Endodermal cell (in vitro differentiated cells): Measurements from ENCODE around the gene BACH2. TPM values are rescaled to one million over a fixed set of nuclear protein-coding genes. Genes with fewer than 3 reads are reported as not detected.
"Not testable (repeated sequence)": the region's sequence is repeated elsewhere in the genome, so short reads cannot be mapped to it uniquely, and the experiment has no call there.

Experiments
- DNase-seq: peaks from one replicate; pipeline ENCODE4 v3.0.0-alpha.2; 2017
- H3K27ac ChIP-seq: 2 replicates; pipeline ENCODE4 v1.5.1; 2013; ENCODE audit warnings: mild to moderate bottlenecking, low read depth, low read length, moderate library complexity
- H3K27me3 ChIP-seq: 2 replicates; pipeline ENCODE4 v1.6.1; 2013; ENCODE audit warnings: mild to moderate bottlenecking, low read length, moderate library complexity; ENCODE audit not compliant: insufficient read depth, control insufficient read depth, poor library complexity, severe bottlenecking
- H3K36me3 ChIP-seq: 2 replicates; pipeline ENCODE4 v1.7.0; 2013; ENCODE audit warnings: mild to moderate bottlenecking, low read length, moderate library complexity; ENCODE audit not compliant: control insufficient read depth, insufficient read depth
- H3K4me1 ChIP-seq: one replicate; pipeline ENCODE4 v1.7.0; 2013; ENCODE audit warnings: low read length; ENCODE audit not compliant: control insufficient read depth, insufficient read depth
- H3K4me3 ChIP-seq: 2 replicates; pipeline ENCODE4 v1.5.1; 2013; ENCODE audit warnings: mild to moderate bottlenecking, low read length, moderate library complexity
- H3K9ac ChIP-seq: 2 replicates; pipeline ENCODE4 v1.6.1; 2013; ENCODE audit warnings: mild to moderate bottlenecking, low read length, moderate library complexity; ENCODE audit not compliant: poor library complexity, severe bottlenecking; ENCODE audit errors: extremely low read depth
- H3K9me3 ChIP-seq: 2 replicates; pipeline ENCODE4 v1.6.1; 2013; ENCODE audit warnings: mild to moderate bottlenecking, low read length, moderate library complexity; ENCODE audit not compliant: control insufficient read depth
- H3K27ac Mint-ChIP-seq: 2 replicates; pipeline ENCODE4 v1.8.0; 2020; ENCODE audit warnings: mixed read lengths
- H3K27me3 Mint-ChIP-seq: 2 replicates; pipeline ENCODE4 v1.8.0; 2021; ENCODE audit warnings: mild to moderate bottlenecking, mixed read lengths; ENCODE audit not compliant: insufficient read depth
- H3K36me3 Mint-ChIP-seq: 2 replicates; pipeline ENCODE4 v1.8.0; 2020; ENCODE audit warnings: low read depth, mixed read lengths
- H3K4me1 Mint-ChIP-seq: 2 replicates; pipeline ENCODE4 v1.8.0; 2020; ENCODE audit warnings: mixed read lengths
- H3K4me3 Mint-ChIP-seq: 2 replicates; pipeline ENCODE4 v1.8.0; 2020; ENCODE audit warnings: mild to moderate bottlenecking, moderate library complexity, mixed read lengths
- H3K9me3 Mint-ChIP-seq: 2 replicates; pipeline ENCODE4 v1.8.0; 2020; ENCODE audit warnings: mild to moderate bottlenecking, mixed read lengths
- CTCF ChIP-seq: fragments of 200-600 bp; sonication (generic); conservative IDR thresholded peaks from 2 replicates; pipeline ENCODE4 v1.5.0; 2021; ENCODE audit warnings: antibody characterized with exemption, mild to moderate bottlenecking
- WGBS, 2 experiments: methylation state at CpG; one replicate each; pipeline versions ENCODE4 v1.1.5 to v1.1.7; 2013; ENCODE audit warnings: missing lambda C conversion rate in 2 of 2, mixed read lengths in 1 of 2; ENCODE audit not compliant: insufficient coverage in 1 of 2, insufficient read length in 1 of 2; 5-methylcytosine and 5-hydroxymethylcytosine counted together
- total RNA-seq, 2 donors: library from RNA; stranded (reverse); fragmentation: NEBNext Ultra II Directional in 1 of 2; extraction: Animal tissue kit (Norgen Biotek cat#: 25700) in 1 of 2; gene quantifications; 2 replicates in 1 of 2; 3 replicates in 1 of 2; pipeline ENCODE4 v1.2.1, GENCODE V29; 2021

The BACH2 gene
- total RNA-seq, 2 donors from 2014 or later = 11.0 to 22.3 TPM

- Histone ChIP-seq H3K4me3 (no peak overlapping the region), H3K4me1 (no peaks in the 10 kb centered on the region), H3K9ac (no peak overlapping the region), H3K36me3 (no peaks in the 10 kb centered on the region), H3K9me3 (peaks cover 25% of the 10 kb centered on the region), H3K27ac (no peak overlapping the region), H3K27me3 (no peaks in the 10 kb centered on the region)
- H3K4me1 Mint-ChIP-seq = no peaks in the 10 kb centered on the region
- peaks cover 3% of the 10 kb centered on the region for H3K27me3 Mint-ChIP-seq
- H3K36me3 Mint-ChIP-seq = peaks cover 7% of the 10 kb centered on the region
- TF ChIP-seq CTCF = no peak
- 71 to 75% methylated on average over 6 of the region's 6 CpGs for WGBS, 2 experiments
- peaks cover 28% of the 10 kb centered on the region for H3K9me3 Mint-ChIP-seq
- H3K27ac Mint-ChIP-seq = no peak overlapping the region
- no peak overlapping the region for H3K4me3 Mint-ChIP-seq
- no peak for DNase-seq
Measured at GRCh38 chr6:90336388-90336947, 39.8 kb upstream of the BACH2 start.

GRCh38 chr6:90333928-90334327, 37.3 kb upstream of the BACH2 start:
- Histone ChIP-seq H3K27me3 (no peaks in the 10 kb centered on the region), H3K27ac (no peak overlapping the region), H3K9me3 (peaks cover 25% of the 10 kb centered on the region), H3K9ac (no peak overlapping the region), H3K36me3 (no peaks in the 10 kb centered on the region), H3K4me1 (peaks cover 4% of the 10 kb centered on the region), H3K4me3 (no peak overlapping the region)
- Mint-ChIP-seq H3K36me3 (peaks cover 7% of the 10 kb centered on the region), H3K27me3 (no peaks in the 10 kb centered on the region), H3K4me1 (peaks cover 14% of the 10 kb centered on the region), H3K4me3 (no peak overlapping the region), H3K27ac (no peak overlapping the region), H3K9me3 (peaks cover 23% of the 10 kb centered on the region)
- WGBS, 2 experiments = 83 to 89% methylated on average over 1 of the region's 1 CpG
- no peak for DNase-seq
- TF ChIP-seq CTCF = no peak

GRCh38 chr6:90332978-90333543, 36.4 kb upstream of the BACH2 start:
- not testable (repeated sequence) for H3K4me3 ChIP-seq, H3K36me3 Mint-ChIP-seq, H3K27me3 ChIP-seq, H3K9ac ChIP-seq, H3K4me1 ChIP-seq, H3K4me3 Mint-ChIP-seq, DNase-seq, H3K27ac Mint-ChIP-seq, H3K36me3 ChIP-seq, H3K27me3 Mint-ChIP-seq, H3K27ac ChIP-seq
- H3K9me3 ChIP-seq = peaks cover 25% of the 10 kb centered on the region
- Mint-ChIP-seq H3K9me3 (peaks cover 23% of the 10 kb centered on the region), H3K4me1 (peaks cover 23% of the 10 kb centered on the region)
- WGBS, 2 experiments = 94% methylated on average over 2 of the region's 2 CpGs; no CpG with 5 or more reads in 1 of the 2 experiments
